ENCODE results near the gene CLTCL1. TPM values are rescaled to one million over a fixed set of nuclear protein-coding genes. Genes with fewer than 3 reads are reported as not detected.

CLTCL1 gene
- total and polyA plus RNA-seq, 9 of the 15 experiments (the other 6 are each of a cell fraction or from before 2014, with no cell fraction given) = 1.1 to 11.7 (median 5.0) TPM

- TF ChIP-seq MLX (CRISPR knock-in tag; conservative IDR thresholded peaks at IDR 0.05) = no peak
- TF ChIP-seq PHF8 (IDR thresholded peaks at IDR 0.05; ENCODE audit: borderline replicate concordance, low read length) = peak; percentile 5; the same call in 1 of the 2 replicates
- no peak for TF ChIP-seq EZH2 (IDR thresholded peaks at IDR 0.05; ENCODE audit: borderline replicate concordance, low read depth, low read length)
- no peak for TF ChIP-seq MAFG (tag; conservative IDR thresholded peaks at IDR 0.05)
- no peak for TF ChIP-seq ERF (CRISPR knock-in tag; IDR thresholded peaks at IDR 0.05)
- TF ChIP-seq SRSF3 (IDR thresholded peaks at IDR 0.05; ENCODE audit: insufficient read depth, low read length) = no peak
- no peak for TF ChIP-seq BCOR (IDR thresholded peaks at IDR 0.05)
- TF ChIP-seq SIRT6 (IDR thresholded peaks at IDR 0.05; ENCODE audit: low read depth, low read length) = no peak
- TF ChIP-seq SNAPC5 (CRISPR knock-in tag; IDR thresholded peaks at IDR 0.05) = no peak
- TF ChIP-seq WHSC1 (IDR thresholded peaks at IDR 0.05; ENCODE audit: low read length) = peak; percentile 18
- no peak for TF ChIP-seq CHAMP1 (IDR thresholded peaks at IDR 0.05)
- no peak for TF ChIP-seq ZNF124 (CRISPR knock-in tag; IDR thresholded peaks at IDR 0.05)
- TF ChIP-seq POLR2AphosphoS2 (IDR thresholded peaks at IDR 0.05; ENCODE audit: low read length) = no peak
- no peak for TF ChIP-seq ZFP1 (CRISPR knock-in tag; IDR thresholded peaks at IDR 0.05)
- no peak for TF ChIP-seq IRF9 (tag; IDR thresholded peaks at IDR 0.05)
- TF ChIP-seq BMI1 (IDR thresholded peaks at IDR 0.05; ENCODE audit: low read length) = no peak
- TF ChIP-seq TRIM28 (IDR thresholded peaks at IDR 0.05) = no peak
- TF ChIP-seq CCAR2 (IDR thresholded peaks at IDR 0.05; ENCODE audit: low read depth, low read length) = no peak
- no peak for TF ChIP-seq SUPT5H (IDR thresholded peaks at IDR 0.05)
- no peak for TF ChIP-seq SMAD4 (CRISPR knock-in tag; conservative IDR thresholded peaks at IDR 0.05)
- TF ChIP-seq TAF9B (IDR thresholded peaks at IDR 0.05; ENCODE audit: partially characterized antibody) = no peak
- peak; percentile 14 for TF ChIP-seq PRDM10 (IDR thresholded peaks at IDR 0.05; ENCODE audit: partially characterized antibody)
- TF ChIP-seq TEAD4 (IDR thresholded peaks at IDR 0.05; ENCODE audit: low read length) = no peak
- peak; percentile 60; the same call in 1 of the 2 replicates for TF ChIP-seq TEAD4 (CRISPR knock-in tag; IDR thresholded peaks at IDR 0.05; ENCODE audit: borderline replicate concordance)
Measured at GRCh38 chr22:19223617-19224016, 67.9 kb downstream of the CLTCL1 start (continued).
